LoVo (cell line): Measurements from ENCODE around the gene AK9.
"Not testable (repeated sequence)": the region's sequence is repeated elsewhere in the genome, so short reads cannot be mapped to it uniquely, and the experiment has no call there.

Source experiments
- DNase-seq: peaks from one replicate; pipeline ENCODE4 v3.0.0-alpha.2; 2016; ENCODE audit warnings: low spot score

Gene AK9

DNA sequence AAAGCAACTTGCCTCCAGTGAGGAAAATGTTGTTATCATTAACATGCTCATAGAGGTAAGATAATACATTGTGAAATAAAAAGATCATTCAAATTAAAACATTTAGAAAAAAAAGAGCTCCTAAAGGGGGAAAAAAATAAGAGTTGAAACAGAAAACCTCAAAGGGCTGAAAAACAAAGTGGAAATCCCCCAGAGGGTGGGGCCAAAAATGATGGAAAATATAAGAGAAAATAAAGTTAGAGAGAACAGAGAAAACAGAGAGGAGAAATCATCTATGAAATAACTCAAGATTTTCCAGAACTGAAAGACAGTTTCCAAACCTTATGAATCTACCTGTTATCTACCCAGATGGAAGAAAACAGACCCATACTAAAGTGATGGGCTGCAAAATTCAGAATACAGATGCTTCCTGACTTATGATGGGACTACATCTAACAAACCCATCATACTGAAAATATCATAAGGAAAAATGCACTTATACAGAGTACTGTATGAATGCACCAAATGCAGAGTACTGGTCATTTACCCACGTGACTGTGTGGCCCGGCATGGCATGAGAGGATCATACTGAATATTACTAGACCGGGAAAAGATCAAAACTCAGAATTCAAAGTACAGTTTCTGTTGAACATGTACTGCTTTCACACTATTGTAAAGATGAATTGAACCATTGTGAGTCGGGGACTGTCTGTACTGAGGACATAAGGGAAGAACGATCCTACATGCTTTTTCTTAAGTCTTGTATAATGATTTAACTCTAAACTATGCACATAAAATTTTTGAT is 212.0 kb downstream of the AK9 start:
- no peak for DNase-seq

DNA sequence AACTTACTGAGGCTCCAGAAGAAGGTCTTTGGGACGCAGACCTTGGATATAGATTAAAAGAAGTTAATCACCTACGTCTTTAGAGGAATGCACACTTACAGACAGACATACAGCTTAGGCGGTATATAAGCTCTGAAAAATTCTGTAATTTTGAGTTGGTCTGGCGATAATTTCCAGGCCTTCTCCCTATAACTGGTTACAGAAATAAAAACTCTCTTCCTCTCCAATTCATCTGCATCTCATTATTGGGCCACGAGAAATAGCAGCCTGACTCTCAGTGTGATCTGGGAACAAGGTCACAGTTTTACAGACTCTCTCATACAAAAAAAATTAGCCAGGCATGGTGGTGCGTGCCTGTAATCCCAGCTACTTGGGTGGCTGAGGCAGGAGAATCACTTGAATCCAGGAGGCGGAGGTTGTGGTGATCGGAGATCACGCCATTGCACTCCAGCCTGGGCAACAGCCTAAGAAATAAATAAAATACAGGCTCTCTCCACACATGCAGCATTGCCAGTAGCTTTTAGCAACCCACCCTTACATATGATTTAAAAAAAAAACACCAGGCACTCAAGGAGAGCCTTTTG is 212.7 kb downstream of the AK9 start:
- DNase-seq: no peak

DNA sequence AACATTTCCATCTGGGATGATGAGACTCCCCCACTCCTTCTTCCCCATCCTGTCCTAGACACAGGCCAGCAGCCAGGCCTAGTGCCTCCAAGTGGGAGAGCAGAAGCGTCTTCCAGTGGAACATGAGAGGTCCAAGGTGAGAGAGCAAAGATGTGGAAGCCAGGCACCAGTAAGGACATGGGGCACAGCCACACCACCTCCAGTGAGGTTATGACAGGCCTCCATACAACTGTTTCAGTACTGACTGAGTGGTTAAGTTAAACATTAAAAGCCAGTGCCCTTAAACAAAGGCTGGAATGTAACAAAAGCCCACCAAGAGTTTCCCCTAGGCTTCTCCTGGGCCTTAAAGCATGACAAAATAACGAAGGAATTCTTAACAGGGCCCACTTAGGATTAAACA is 213.3 kb downstream of the AK9 start:
- no peak for DNase-seq

DNA sequence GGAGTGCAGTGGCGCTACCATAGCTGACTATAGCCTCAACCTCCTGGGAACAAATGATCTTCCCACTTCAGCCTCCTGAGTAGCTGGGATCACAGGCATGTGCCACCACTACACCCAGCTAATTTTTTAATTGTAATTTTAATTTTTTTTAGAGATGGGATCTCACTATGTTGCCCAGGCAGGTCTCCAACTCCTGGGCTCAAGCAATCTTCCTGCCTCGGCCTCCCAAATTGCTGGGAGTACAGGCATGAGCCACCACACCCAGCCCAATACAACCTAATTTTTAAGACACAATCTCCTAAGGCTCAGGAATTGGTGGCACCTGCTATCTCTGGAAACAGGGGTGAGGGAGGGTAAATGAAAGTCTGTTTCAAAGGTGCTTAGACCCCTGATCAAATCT is 213.8 kb downstream of the AK9 start:
- DNase-seq: no peak

DNA sequence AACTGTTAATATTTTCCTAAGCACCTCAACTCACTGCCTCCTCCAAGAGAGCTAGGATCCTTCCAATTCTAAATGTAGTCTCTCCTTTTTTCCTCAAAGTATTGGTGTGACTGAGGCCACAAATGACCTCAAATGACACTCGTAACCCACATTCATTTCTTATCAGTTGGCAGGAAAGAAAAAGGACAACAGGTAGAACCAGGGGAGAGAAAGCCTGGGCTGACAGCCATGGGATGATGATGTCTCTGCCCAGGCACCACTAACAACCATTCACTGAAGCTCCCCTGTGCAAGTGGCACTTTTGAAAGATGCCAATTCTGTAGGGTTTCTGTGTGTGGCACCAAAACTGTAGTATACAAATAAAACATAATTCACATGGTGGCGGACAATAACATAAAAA is 215.4 kb downstream of the AK9 start:
- no peak for DNase-seq

DNA sequence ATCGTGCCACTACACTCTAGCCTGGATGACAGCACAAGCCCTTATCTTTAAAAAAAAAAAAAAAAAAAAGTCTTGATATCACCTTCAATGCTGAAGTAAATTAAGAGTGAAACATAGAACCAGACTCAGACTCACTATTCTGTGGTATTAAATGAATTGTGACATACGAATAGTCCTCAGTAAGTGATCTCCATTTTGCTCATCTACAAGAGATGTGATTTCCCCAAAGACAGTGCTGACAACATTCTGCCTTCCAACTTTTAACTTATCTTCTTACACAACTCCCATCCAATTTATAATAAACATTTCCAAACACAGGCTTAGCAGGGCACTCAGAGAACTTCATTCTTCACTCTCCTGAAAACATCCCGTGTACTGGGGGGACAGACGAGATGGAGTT is 216.0 kb downstream of the AK9 start:
- no peak for DNase-seq

DNA sequence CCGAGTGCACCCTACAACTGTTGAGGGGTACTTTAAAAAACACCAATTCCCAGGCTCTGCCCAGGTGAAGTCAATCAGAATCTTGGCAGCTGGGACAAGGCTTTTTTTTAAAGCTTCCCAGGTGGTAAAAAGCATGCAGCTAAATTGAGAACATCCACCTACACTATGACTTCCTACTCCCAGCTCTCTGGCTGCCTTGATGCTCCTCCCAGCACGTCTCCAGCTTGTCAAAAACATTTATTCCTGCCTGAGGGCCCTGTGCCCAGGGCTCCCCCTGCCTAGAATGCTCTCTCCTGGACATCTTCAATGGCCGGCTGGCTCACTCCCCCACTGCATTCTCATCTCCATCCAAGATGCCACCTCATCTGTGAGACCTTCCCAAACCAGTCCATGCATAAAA is 217.9 kb downstream of the AK9 start:
- no peak for DNase-seq

DNA sequence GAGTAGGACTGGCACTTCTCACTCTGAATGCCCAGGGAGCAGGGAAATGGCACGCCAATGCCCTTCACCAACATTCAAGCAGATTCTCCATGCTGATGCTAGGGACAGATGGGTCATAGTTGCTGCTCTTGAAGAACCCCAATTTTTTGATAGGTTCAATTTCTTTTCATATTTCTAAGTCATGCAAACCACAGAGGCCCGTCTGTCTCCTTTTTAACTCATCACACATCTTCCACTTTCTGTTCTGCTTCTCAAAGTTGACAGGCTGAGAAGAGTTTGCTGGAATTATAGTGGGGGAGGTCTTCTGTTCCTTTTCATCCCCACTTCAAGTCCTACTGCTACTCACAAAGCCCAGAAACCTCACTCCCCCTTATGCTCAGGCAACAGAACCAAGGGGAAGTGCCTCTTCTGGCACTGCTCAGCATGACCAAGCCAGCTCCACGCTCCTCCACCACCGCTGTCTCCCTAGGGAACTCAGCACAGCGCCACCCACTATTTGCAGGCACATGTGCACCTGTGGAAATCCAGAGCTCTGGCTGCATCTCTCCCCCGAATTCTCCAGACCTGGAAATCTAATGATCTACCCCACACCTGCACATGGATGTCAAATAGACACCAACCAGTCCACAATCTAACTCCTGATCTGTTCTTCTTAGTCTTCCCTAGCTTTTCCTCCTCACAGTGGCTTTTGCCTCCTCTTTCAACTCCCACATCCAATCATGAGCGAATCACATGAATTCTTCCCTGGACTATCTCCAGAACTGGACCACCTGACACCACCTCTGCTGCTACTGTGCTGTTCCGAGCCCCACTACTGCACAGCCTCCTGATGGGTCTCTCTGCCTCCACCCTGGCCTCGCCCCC is 218.6 kb downstream of the AK9 start:
- no peak for DNase-seq

DNA sequence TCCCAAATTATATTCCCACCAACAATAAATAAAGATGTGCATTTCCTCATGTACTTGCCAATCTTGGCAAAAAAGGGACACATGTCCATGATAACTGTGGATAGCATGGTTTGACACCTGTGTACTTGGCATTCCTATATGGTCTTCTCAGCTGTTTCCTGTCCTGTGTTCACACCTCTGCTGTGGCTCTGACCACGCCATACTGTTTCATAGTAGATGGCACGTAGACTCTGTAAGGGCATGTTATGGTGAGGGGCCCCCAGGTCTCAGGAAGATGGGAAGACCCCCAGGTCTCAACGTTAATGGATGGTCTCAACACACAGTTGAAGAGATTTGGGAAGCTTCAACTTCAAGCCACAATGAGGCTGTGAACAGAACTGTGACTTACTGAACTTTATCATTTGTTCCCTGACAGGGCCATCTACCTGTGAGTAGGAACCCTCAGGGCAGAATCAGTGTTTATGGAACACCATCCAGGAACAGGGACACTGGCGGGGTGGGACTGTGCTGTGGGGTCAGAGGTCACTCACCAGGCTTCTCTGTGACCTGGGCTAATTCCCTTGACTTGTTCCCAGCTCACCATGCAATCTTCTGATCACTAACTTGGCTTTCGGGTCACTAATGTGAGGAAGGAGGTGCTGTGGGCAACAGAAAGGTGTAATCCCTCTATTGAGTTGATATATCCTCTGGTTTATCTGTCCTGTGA is 219.7 kb downstream of the AK9 start:
- DNase-seq: no peak

DNA sequence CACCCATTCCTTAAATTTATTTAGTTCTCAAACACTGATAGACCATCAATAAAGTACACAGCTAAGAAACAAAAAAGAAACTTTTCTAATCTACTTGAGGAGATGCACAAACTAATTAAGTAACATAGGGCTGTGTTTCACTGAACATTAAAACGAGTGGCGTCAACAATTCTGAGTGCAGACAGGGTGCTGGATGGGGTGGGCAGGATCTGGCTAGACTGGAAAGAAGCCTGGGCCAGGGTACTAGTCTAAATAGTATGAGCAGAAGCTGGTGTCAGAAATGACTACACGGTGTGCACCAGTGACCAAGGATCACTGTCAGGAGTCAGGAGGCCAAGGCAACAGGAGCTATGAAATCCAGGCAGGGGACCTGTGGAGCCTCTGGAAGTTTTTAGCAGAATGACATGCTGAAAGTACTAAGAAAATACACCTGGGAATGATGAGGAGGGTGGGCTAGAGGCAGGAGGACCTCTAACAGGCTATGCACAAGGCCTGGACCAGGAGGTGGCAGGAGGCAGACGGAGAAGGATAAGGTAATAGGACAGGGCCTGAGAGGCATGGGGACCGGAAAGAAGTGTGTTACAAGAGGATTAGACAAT is 221.3 kb downstream of the AK9 start:
- no peak for DNase-seq

DNA sequence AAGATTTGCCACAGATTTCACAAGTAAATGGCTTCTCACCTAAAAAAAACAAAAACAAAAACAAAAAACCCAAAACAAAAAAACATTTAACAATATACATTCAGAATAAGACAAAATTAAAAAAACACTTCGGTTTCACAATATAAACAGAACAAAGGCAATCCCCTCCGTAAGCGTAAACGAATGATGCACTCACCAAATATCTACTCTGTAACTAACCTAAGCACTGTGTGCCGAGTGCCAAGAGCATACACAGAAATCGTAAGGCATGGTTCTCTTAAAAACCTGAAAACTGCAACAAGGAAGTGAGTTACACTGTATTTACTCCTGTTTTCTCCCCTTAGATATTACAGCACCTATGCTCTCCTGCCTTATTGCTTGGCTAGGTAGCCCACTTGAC is 223.3 kb downstream of the AK9 start:
- no peak for DNase-seq

DNA sequence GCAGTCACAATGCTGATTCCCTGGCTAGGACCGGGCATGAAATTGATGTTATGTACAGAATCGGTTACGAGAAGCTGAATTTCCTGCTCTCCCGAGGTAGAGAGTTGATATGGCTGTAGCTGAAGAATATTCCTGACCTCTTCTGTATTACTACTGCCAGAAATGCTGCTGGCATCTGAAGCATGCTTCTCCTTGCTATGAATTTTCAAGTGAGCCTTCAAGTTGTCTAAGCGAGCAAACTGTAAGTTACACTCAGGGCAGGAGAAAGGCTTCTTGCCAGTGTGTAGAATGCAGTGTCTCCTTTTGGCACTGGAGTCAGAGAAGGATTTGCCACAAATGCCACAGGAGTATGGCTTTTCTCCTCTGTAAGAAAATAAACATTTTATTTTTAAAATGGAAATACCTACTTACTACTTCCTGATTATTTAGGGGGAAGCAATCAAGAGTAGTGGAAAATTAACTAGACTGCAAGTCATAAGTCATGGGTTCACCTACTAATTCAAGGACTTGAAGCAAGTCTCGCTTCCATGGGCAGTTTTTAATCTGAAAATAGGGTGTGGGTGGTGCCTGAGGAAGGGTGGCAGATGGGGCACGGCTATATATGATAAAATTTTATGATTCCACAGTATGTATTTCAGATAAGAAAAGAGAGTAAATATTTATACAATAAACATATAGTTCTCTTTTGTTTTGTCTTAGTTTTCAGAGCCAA is 224.6 kb downstream of the AK9 start:
- DNase-seq: no peak

DNA sequence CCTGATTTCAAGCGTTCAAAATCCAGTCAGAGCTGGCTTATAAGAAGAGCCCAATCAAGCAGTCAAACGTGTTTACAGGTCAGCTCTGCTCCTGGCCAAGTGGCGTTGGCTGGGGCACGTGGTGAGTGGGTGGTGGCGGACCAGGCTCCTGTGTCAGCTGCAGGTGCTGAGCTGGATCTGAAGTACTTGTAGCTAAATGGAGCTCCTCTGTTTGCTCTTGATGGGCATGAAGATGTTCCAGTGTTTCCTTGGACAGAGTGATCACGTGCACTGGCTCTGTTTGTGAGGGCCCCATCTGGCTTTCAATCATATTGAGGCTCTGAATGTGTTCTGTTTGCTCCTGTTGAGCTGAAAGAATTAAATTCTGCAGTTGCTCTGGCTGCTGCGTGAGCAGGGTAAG is 225.2 kb downstream of the AK9 start:
- no peak for DNase-seq

DNA sequence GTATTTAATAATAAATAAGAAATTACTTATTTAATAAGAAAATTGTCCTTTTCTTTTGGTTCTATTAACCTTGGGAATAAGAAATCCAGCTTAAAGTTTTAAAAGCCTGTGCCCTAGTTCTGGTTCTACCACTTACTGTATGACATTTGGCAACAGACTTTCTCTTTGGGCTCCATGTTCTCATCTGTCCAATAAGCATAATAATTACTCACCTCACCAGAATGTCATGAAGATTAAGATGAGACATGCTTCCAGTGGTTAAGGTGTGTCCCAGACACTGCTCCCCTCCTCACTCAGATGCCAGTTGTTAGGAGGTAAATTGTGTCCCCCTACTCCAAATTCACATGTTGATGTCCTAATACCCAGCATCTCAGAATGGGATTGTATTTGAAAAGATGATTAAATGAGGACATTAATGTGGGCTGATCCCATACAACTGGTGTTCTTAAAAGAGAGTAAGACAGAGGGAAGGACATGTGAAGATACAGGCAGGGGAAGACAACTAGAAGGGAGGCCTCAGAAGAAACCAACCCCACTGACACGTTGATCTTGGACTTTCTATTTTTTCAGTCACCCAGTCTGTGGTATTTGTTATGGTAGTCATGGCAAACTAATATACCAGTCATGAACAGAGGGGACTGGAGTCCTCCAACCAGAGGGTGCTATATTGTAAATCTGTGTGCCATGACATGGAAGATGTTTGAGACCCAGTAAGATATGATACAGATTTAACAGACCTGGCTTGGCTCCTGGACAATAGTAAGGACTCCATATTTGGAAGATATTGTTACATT is 229.1 kb downstream of the AK9 start:
- no peak for DNase-seq

DNA sequence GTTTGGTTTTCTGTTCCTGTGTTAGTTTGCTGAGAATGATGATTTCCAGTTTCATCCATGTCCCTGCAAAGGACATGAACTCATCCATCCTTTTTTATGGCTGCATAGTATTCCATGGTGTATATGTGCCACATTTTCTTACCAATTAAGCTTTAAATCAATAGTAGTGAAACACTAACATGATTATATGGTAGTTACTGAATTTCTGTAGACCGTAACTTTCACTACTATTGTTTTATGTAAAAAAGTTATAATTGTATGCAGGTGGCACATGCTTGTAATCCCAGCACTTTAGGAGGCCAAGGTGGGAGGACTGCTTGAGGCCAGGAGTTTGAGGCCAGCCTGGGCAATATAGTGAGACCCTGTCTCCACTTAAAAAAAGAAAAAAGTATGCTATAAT is 229.8 kb downstream of the AK9 start:
- not testable (repeated sequence) for DNase-seq

DNA sequence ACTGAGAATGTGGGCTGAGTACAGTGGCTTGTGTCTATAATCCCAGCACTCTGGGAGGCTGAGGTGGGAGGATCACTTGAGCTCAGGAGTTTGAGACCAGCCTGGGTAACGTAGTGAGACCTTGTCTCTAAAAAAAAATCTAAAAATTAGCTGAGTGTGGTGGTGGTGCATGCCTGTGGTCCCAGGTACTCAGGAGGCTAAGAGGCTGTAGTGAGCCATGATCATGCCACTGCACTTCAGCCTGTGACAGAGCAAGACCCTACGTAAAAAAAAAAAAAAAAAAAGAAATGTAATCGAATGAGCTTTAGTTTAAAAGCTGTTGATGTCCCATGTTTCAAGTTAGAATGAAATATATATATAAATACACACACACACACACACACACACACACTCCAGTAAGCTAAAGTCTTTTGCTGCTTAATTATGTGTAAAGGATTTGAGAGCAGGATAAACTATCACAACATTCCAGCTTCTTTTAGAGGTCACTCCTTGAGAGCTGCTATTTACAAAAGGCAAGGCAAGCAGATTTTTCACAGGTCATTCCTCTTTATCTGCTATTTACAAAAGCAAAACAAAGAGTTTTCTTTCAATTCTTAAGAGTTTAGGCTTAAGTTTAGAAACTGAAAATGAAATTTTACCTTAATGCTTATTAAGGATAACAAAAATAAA is 230.7 kb downstream of the AK9 start:
- no peak for DNase-seq

DNA sequence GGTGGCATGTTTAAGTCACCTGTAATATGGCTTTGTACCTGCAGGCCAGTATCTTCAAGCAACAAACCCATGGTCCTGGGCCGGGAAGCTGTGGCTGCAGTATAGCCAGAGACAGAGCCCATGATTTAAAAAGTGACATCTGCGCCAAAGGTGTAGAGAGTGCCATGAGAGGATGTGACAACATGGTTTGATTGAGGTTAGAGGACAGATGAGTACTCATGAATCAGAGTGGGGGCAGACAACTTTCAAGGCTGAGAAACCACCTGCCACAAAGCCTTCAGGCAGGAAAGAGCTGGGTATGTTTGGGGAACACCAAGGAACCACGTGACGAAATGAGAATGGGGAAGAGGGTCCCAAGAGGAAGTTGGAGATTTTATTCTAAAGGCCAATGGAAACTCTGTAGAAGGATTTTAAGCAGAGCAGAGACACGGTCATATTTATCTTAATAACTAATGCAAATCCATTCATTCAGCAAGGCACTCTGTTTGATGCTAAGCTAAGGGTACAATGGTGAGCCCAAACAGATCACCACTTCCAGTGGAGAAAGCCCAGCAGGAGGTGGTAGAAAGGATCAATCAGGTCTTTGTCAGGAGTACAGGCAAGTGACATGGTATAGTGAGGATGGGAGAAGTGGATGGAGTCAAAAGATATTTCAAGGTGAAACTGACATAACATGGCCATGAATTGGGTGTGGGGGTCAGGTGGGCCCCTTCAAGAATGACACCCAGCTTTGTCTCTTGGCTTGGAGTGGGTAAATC is 232.0 kb downstream of the AK9 start:
- no peak for DNase-seq

DNA sequence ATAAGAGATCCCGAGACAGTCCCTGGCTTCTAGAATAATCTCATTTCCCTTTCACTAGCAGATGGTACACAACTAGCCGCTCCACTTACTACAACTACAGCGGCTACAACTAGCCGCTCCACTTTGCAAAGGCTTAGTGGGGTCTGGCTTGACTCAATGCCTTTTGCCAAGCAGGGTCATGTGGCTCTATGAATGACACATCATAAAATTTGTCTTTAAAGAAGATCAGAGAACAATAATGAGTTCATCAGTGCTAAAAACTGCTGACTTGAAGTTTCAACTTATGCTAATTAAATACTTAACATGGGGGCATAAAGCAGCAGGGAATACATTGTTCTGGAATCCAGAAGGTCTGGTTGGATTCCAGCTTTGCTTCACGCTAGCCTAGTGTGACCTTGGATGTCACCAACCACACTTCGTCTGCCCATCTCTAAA is 233.4 kb downstream of the AK9 start:
- no peak for DNase-seq
